Putamen (tissue), 1 donor: ENCODE measurements around the gene PLCL2.

ENCODE experiments used
- DNase-seq: peaks from one replicate; pipeline ENCODE4 v3.0.0-alpha.2; 2016; ENCODE audit warnings: low spot score

Gene PLCL2

DNA sequence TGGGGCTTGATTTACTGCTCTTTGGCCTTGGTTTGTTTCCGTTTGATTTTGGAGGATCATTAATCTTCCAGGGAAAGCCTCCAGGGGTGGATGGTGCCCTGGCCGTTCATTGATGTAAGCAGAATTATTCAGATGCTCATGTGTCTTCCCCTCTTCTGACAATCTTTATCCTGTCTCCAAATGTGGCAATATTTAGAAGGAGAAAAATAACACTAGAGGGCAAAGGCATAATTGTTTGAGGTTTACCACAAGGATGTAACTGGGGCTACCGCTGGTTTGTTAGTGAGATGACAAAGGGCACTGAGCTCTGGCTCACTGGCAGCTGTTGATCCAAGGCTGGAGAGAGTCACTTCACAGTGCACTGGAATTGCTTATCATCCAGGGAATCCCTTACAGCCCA, 18.2 kb upstream of the PLCL2 start:
- no peak for DNase-seq

- DNase-seq, result no peak
Observed at GRCh38 chr3:16868513-16868912, 16.2 kb upstream of the PLCL2 start.

- DNase-seq, result no peak
Observed at GRCh38 chr3:16869261-16870005, 15.3 kb upstream of the PLCL2 start.

- DNase-seq, result no peak
Observed at GRCh38 chr3:16871915-16872842, 12.6 kb upstream of the PLCL2 start.

- no peak for DNase-seq
Observed at GRCh38 chr3:16873872-16874271, 10.9 kb upstream of the PLCL2 start.

DNA sequence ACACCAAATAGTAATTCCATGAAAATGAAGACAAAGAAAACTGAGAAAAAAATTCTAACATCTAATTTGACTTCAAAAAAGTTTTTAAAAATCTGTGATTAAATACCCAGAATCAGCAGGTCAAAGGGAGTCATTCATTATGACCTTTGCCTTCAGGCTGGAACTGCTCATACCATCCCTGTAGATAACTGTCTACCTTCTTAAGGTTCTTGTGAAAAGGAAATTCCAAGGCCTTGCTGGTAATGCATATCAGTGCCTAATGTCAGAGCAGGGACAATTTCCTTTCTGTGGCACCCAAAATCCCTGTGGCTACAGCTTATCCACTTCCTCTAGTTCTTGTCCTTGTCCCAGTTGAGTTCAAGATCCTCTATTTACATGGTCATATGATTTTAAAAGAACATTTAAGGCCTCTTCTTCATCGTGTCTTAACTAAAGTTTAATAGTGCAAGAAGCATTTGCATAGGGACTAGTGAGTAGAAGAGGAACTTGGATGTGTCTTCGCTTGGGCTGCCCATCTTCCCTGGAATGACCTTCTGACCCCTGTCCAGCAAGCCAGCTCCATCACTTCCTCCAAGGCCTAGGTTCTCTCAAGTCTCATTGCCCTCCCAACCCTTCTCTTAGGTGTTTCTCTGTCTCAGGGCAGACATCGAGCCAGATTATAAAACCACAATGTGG, 8.7 kb upstream of the PLCL2 start:
- DNase-seq, result no peak

DNA sequence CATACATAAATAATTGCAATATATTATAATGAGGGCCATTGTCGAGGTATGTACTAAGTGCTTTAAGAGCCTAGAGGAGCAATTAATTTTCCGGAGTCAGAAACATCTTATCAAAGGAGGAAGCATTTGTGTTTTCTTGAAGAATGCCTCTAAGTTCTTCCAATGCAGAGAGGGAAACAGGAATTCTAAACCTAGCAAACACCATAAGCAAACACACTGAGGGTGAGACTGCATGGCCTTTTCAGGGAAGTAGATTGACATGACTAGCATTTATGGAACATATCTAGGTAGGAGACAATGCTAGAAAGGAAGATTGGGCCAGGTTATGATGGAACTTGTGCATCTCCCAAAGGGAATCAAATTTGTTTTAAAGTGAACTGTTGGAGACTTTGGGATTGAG, 7.2 kb upstream of the PLCL2 start:
- DNase-seq, result no peak

DNA sequence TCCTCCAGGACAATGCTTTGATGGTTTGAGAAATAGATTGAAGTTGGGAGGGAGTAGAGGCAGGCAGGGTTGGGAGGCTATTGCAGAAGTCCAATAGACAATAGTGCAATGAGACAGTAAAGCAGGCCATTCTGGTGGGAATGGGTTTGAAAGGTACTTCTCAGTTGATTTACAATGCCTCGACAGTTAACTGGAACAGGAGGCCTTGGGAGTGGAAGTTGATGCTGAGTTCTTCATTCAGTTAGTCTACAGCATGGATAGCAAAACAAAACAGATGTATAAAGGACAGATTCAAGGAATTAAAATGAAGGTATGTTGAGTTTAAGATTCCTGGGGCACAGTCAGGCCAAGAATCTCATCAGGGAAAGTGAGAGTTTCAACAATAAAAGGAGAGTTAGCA, 6.8 kb upstream of the PLCL2 start:
- no peak for DNase-seq

GRCh38 chr3:16881896-16882630, 2.7 kb upstream of the PLCL2 start:
- DNase-seq, result no peak

- DNase-seq, result no peak
Observed at GRCh38 chr3:16883057-16883722, 1.6 kb upstream of the PLCL2 start.

- no peak for DNase-seq
Observed at GRCh38 chr3:16883723-16884083, 1.1 kb upstream of the PLCL2 start.

DNA sequence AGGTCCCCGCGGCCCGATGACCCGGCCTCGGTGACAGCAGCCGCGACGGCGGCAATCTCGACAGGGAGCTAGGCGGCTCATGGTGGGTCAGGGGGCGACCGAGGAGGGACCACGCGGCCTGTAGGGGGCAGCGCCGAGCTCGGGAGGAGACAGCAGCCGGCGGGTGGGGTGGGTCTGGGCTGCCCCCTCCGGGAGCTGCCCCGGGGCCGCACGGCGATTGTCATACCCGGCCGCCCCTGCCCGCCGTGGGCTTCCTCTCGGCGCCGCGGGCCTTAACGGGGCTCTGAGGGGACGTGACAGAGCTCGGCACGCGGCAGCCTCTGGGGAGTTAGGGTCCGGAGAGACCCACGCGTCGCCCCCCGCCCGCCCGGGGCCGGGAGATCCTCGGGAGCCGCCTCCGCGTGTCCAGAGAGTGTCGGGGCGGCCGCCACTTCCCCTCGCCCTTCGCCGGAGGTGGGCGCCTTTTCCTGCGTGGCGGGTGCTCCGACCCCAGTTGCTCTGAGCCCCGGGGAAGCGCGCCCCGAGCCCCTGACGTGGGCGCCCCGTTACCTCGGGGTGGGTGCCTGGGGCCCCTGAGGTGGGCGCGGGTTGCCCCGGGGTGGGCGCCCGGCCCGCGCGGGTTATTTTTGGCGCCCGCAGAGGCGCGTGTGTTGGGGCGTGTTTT, 539 bp upstream of the PLCL2 start:
- DNase-seq, result no peak

- no peak for DNase-seq
Observed at GRCh38 chr3:16885593-16886302, 993 bp downstream of the PLCL2 start.

DNA sequence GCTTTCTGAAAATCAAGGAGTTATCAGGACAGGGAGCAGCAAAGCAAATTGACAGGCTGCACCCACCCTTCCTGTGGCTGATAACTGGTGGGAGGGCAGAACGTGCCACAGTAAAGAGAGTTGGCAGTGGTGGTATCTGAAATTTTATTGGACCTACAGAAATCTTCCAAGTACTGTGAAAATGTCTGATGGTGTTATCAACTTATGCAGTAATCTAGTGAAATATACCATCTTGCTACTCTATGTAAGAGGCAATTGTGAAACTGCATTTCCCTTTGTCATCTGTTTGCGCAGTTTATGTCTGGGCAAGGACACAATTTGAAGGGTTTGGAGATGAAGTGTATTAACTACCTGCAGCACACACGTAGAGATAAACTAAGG, 1.5 kb downstream of the PLCL2 start:
- no peak for DNase-seq

DNA sequence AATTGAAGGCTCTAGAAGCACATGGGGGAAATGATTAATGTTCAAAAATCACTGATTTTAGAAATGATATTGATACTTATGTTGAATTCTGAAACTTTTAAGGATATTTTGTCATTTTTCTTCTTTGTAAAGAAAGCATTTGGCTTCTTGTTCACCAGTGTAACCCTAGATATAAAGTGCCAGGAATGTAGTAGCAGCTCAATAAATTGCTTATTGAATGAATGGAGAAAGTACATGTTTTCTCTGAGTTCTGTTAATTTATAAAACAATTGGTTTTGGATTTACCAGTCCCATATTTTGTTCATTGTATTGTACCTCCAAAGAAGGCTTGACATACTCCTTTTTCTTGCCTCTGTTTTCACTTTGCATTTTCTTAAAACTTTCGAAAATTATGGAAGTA, 2.4 kb downstream of the PLCL2 start:
- no peak for DNase-seq

- DNase-seq, result no peak
Observed at GRCh38 chr3:16888356-16888755, 3.6 kb downstream of the PLCL2 start.

- DNase-seq, result no peak
Observed at GRCh38 chr3:16888785-16889607, 4.2 kb downstream of the PLCL2 start.

DNA sequence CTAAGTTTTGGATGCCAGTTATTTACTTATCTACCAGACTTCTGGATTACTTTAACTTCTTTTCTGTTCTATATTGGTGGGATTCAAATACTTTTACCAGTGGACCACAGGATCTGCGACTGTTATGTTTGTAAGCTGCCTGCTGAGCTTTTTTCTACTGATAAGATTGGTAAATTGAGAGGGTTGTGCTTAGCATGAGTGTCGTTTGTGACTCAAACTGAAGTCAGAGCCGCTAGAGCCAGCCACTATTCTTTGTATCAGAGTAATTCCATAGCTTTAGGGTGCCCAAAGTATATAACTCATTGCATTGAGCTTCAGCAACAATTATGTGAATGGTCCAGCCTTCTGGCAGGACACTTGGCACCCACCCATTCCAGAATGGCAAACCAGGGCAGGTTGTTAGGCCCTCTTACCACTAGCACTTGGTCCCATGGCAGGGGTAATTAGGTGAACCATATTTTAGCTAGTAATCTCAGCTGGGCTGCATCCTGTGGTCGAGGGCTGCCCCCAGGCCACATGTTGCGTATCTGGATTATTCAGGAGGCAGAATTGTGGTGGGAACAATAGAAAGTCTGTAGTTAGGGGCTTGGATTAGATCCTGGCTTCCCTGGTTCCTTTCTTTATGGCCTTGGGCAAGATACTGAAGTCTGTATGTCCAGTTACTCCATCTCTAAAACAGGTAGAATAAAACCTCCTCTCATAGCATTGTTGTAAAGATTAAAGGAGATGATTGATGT, 6.0 kb downstream of the PLCL2 start:
- no peak for DNase-seq
